Naive thymus-derived CD4-positive, alpha-beta T cell (primary cell): ENCODE results near the gene CDKAL1. TPM values are rescaled to one million over a fixed set of nuclear protein-coding genes. Genes with fewer than 3 reads are reported as not detected.

Experiments
- ATAC-seq: fragments of 150-1000 bp; cut with Tn5 transposase; 2 replicates; pipeline ENCODE4 v1.10.0; 2021; ENCODE audit warnings: mild to moderate bottlenecking, moderate library complexity
- CTCF ChIA-PET: fragments of 350-600 bp; sonication (Branson Sonifier 250); formaldehyde crosslinking; loops from one replicate; lab custom pipeline; 2021; ENCODE audit warnings: antibody characterized with exemption; lab: Charles Lee
- POLR2A ChIA-PET: fragments of 350-600 bp; sonication (Branson Sonifier 250); formaldehyde crosslinking; loops from one replicate; lab custom pipeline; 2021; ENCODE audit warnings: antibody characterized with exemption, inconsistent platforms; lab: Charles Lee
- DNase-seq, 9 donors: peaks; one replicate each; pipeline versions ENCODE4 v3.0.0 to v3.0.0-alpha.2; 2020 to 2022; ENCODE audit warnings: mixed read lengths in 1 of 9
- H3K27ac ChIP-seq: one replicate; pipeline ENCODE4 v1.7.0; 2013; ENCODE audit warnings: mild to moderate bottlenecking, low read depth, low read length, moderate library complexity
- H3K27me3 ChIP-seq, 2 donors: one replicate each; pipeline ENCODE4 v1.7.0; 2013; ENCODE audit warnings: low read length in 2 of 2, mild to moderate bottlenecking in 2 of 2, moderate library complexity in 2 of 2; ENCODE audit not compliant: control insufficient read depth in 2 of 2, insufficient read depth in 2 of 2
- H3K36me3 ChIP-seq, 3 experiments: 1 replicate in 2 of 3; 2 replicates in 1 of 3; pipeline ENCODE4 v1.7.0; 2013; ENCODE audit warnings: low read length in 3 of 3, mild to moderate bottlenecking in 3 of 3, moderate library complexity in 1 of 3; ENCODE audit not compliant: insufficient read depth in 3 of 3, control insufficient read depth in 2 of 3
- H3K4me1 ChIP-seq, 2 donors: one replicate each; pipeline ENCODE4 v1.7.0; 2013; ENCODE audit warnings: low read length in 2 of 2, mild to moderate bottlenecking in 2 of 2, moderate library complexity in 1 of 2; ENCODE audit not compliant: control insufficient read depth in 2 of 2, insufficient read depth in 2 of 2
- H3K4me3 ChIP-seq: 2 replicates; pipeline ENCODE4 v1.7.0; 2013; ENCODE audit warnings: mild to moderate bottlenecking, low read length
- H3K9me3 ChIP-seq, 3 experiments: 1 replicate in 2 of 3; 2 replicates in 1 of 3; pipeline ENCODE4 v1.7.0; 2013; ENCODE audit warnings: low read length in 3 of 3; ENCODE audit not compliant: control insufficient read depth in 2 of 3
- H3K27ac Mint-ChIP-seq, 9 donors: one replicate each; pipeline ENCODE4 v1.8.0; 2020 to 2022; ENCODE audit warnings: mixed read lengths in 9 of 9, mild to moderate bottlenecking in 8 of 9, moderate library complexity in 5 of 9, inconsistent platforms in 2 of 9
- H3K27me3 Mint-ChIP-seq, 5 donors: one replicate each; pipeline ENCODE4 v1.8.0; 2021 to 2022; ENCODE audit warnings: mixed read lengths in 5 of 5, mild to moderate bottlenecking in 1 of 5
- H3K36me3 Mint-ChIP-seq, 5 donors: one replicate each; pipeline ENCODE4 v1.8.0; 2020 to 2022; ENCODE audit warnings: mixed read lengths in 5 of 5, mild to moderate bottlenecking in 3 of 5, inconsistent platforms in 1 of 5
- H3K4me1 Mint-ChIP-seq, 7 donors: one replicate each; pipeline ENCODE4 v1.8.0; 2020 to 2022; ENCODE audit warnings: mixed read lengths in 7 of 7, mild to moderate bottlenecking in 3 of 7, inconsistent platforms in 1 of 7
- H3K4me3 Mint-ChIP-seq, 10 donors: one replicate each; pipeline ENCODE4 v1.8.0; 2020 to 2022; ENCODE audit warnings: mild to moderate bottlenecking in 10 of 10, mixed read lengths in 10 of 10, moderate library complexity in 6 of 10, inconsistent platforms in 2 of 10
- H3K9me3 Mint-ChIP-seq, 11 donors: one replicate each; pipeline ENCODE4 v1.8.0; 2020 to 2022; ENCODE audit warnings: mixed read lengths in 11 of 11, mild to moderate bottlenecking in 4 of 11, inconsistent platforms in 1 of 11, moderate library complexity in 1 of 11
- intact Hi-C, 2 donors: fragments of 100-400 bp; cut with micrococcal nuclease; formaldehyde crosslinking; loops; one replicate each; pipeline ENCODE4 v1.15.1; 2023
- polyA plus RNA-seq, 2 donors: library from polyadenylated mRNA; unstranded; fragments of 300-500 nt; fragmentation: Illumina TruSeq; gene quantifications; one replicate each; pipeline ENCODE4 v1.2.3, GENCODE V29; 2021
- total RNA-seq, 6 experiments: library from RNA in 5 of 6; stranded (reverse) in 5 of 6; gene quantifications; 1 replicate in 5 of 6; 2 replicates in 1 of 6; pipeline ENCODE4 v1.2.3 and lab custom pipeline; 2021 to 2026

The CDKAL1 gene
- total and polyA plus RNA-seq, 7 experiments from 2014 or later: 23.6 to 35.8 (median 29.8) TPM

- H3K4me1 Mint-ChIP-seq: peaks cover 0 to 9% (median 0%) of the 10 kb centered on the region in 7 donors
- DNase-seq (no peak), ATAC-seq (no peak)
- H3K4me1 ChIP-seq: no peaks in the 10 kb centered on the region
- H3K27ac Mint-ChIP-seq: no peak overlapping the region
- intact Hi-C loops: no loop called here
- H3K36me3 Mint-ChIP-seq: peaks cover 0 to 41% (median 6%) of the 10 kb centered on the region in 5 donors
- H3K27me3 Mint-ChIP-seq: no peaks in the 10 kb centered on the region
- H3K27ac ChIP-seq: no peak overlapping the region
- POLR2A ChIA-PET: no interaction called here
- H3K36me3 ChIP-seq: no peaks in the 10 kb centered on the region
- no peaks in the 10 kb centered on the region for H3K9me3 ChIP-seq
- no peaks in the 10 kb centered on the region for H3K27me3 ChIP-seq
- CTCF ChIA-PET: no interaction called here
- no peak overlapping the region for H3K4me3 Mint-ChIP-seq
- peaks cover 0 to 4% (median 0%) of the 10 kb centered on the region in 11 donors for H3K9me3 Mint-ChIP-seq
- H3K4me3 ChIP-seq: no peak overlapping the region
These were observed 511.0 kb downstream of the CDKAL1 start for GRCh38 chr6:21045135-21045700.

GRCh38 chr6:21046276-21046675 is 512.0 kb downstream of the CDKAL1 start:
- H3K9me3 ChIP-seq: no peaks in the 10 kb centered on the region
- no peaks in the 10 kb centered on the region for H3K4me1 ChIP-seq
- Mint-ChIP-seq H3K9me3 (peaks cover 0 to 4% (median 0%) of the 10 kb centered on the region in 11 donors), H3K27me3 (no peaks in the 10 kb centered on the region), H3K27ac (no peak overlapping the region), H3K36me3 (peaks cover 0 to 52% (median 9%) of the 10 kb centered on the region in 5 donors), H3K4me1 (peaks cover 0 to 9% (median 0%) of the 10 kb centered on the region in 7 donors), H3K4me3 (no peak overlapping the region)
- DNase-seq (no peak), ATAC-seq (no peak)
- H3K36me3 ChIP-seq: no peaks in the 10 kb centered on the region
- intact Hi-C loops: no loop called here
- POLR2A ChIA-PET: no interaction called here
- no peak overlapping the region for H3K27ac ChIP-seq
- CTCF ChIA-PET: no interaction called here
- no peaks in the 10 kb centered on the region for H3K27me3 ChIP-seq
- no peak overlapping the region for H3K4me3 ChIP-seq

GRCh38 chr6:21048047-21048446 is 513.8 kb downstream of the CDKAL1 start:
- intact Hi-C loops: no loop called here
- Histone ChIP-seq H3K27ac (no peak overlapping the region), H3K9me3 (no peaks in the 10 kb centered on the region), H3K27me3 (no peaks in the 10 kb centered on the region), H3K36me3 (no peaks in the 10 kb centered on the region), H3K4me1 (no peaks in the 10 kb centered on the region), H3K4me3 (no peak overlapping the region)
- H3K9me3 Mint-ChIP-seq: peaks cover 0 to 1% (median 0%) of the 10 kb centered on the region in 11 donors
- no peaks in the 10 kb centered on the region for H3K27me3 Mint-ChIP-seq
- ChIA-PET CTCF (no interaction called here), POLR2A (no interaction called here)
- no peak for ATAC-seq
- no peak overlapping the region for H3K4me3 Mint-ChIP-seq
- H3K36me3 Mint-ChIP-seq: peaks cover 0 to 60% (median 21%) of the 10 kb centered on the region in 5 donors
- peaks cover 0 to 2% (median 0%) of the 10 kb centered on the region in 7 donors for H3K4me1 Mint-ChIP-seq
- no peak for DNase-seq
- no peak overlapping the region for H3K27ac Mint-ChIP-seq

- Histone ChIP-seq H3K36me3 (no peaks in the 10 kb centered on the region), H3K4me1 (no peaks in the 10 kb centered on the region), H3K4me3 (no peak overlapping the region), H3K9me3 (no peaks in the 10 kb centered on the region), H3K27ac (no peak overlapping the region), H3K27me3 (no peaks in the 10 kb centered on the region)
- Mint-ChIP-seq H3K4me3 (no peak overlapping the region), H3K9me3 (peaks cover 0 to 12% (median 0%) of the 10 kb centered on the region in 11 donors), H3K36me3 (peaks cover 0 to 66% (median 32%) of the 10 kb centered on the region in 5 donors), H3K4me1 (peaks cover 0 to 1% (median 0%) of the 10 kb centered on the region in 7 donors), H3K27me3 (no peaks in the 10 kb centered on the region), H3K27ac (peak overlapping the region in 1 of 9 donors; percentile 6)
- intact Hi-C loops: no loop called here
- CTCF ChIA-PET: no interaction called here
- DNase-seq (no peak), ATAC-seq (no peak)
- POLR2A ChIA-PET: no interaction called here
These were observed 514.9 kb downstream of the CDKAL1 start for GRCh38 chr6:21049148-21049547.

GRCh38 chr6:21049572-21049971 is 515.3 kb downstream of the CDKAL1 start:
- Mint-ChIP-seq H3K4me1 (peaks cover 0 to 1% (median 0%) of the 10 kb centered on the region in 7 donors), H3K9me3 (peaks cover 0 to 14% (median 0%) of the 10 kb centered on the region in 11 donors), H3K4me3 (no peak overlapping the region), H3K27me3 (no peaks in the 10 kb centered on the region), H3K36me3 (peaks cover 0 to 66% (median 36%) of the 10 kb centered on the region in 5 donors), H3K27ac (no peak overlapping the region)
- DNase-seq (no peak), ATAC-seq (no peak)
- POLR2A ChIA-PET: no interaction called here
- no peak overlapping the region for H3K27ac ChIP-seq
- no peaks in the 10 kb centered on the region for H3K9me3 ChIP-seq
- CTCF ChIA-PET: no interaction called here
- H3K4me3 ChIP-seq: no peak overlapping the region
- no peaks in the 10 kb centered on the region for H3K36me3 ChIP-seq
- H3K27me3 ChIP-seq: no peaks in the 10 kb centered on the region
- intact Hi-C loops: no loop called here
- H3K4me1 ChIP-seq: no peaks in the 10 kb centered on the region

- H3K4me3 Mint-ChIP-seq: no peak overlapping the region
- no peak for ATAC-seq
- no peaks in the 10 kb centered on the region for H3K27me3 Mint-ChIP-seq
- H3K4me1 Mint-ChIP-seq: peaks cover 0 to 1% (median 0%) of the 10 kb centered on the region in 7 donors
- H3K27me3 ChIP-seq: no peaks in the 10 kb centered on the region
- peaks cover 0 to 63% (median 42%) of the 10 kb centered on the region in 5 donors for H3K36me3 Mint-ChIP-seq
- no peak overlapping the region for H3K4me3 ChIP-seq
- H3K4me1 ChIP-seq: no peaks in the 10 kb centered on the region
- ChIA-PET CTCF (no interaction called here), POLR2A (no interaction called here)
- H3K27ac ChIP-seq: no peak overlapping the region
- peaks cover 0 to 15% (median 7%) of the 10 kb centered on the region in 11 donors for H3K9me3 Mint-ChIP-seq
- no peaks in the 10 kb centered on the region for H3K36me3 ChIP-seq
- intact Hi-C loops: no loop called here
- no peak overlapping the region for H3K27ac Mint-ChIP-seq
- no peaks in the 10 kb centered on the region for H3K9me3 ChIP-seq
- DNase-seq: no peak
These were observed 516.7 kb downstream of the CDKAL1 start for GRCh38 chr6:21050935-21051334.

GRCh38 chr6:21051777-21052176 is 517.5 kb downstream of the CDKAL1 start:
- peaks cover 0 to 3% (median 0%) of the 10 kb centered on the region in 7 donors for H3K4me1 Mint-ChIP-seq
- H3K27me3 Mint-ChIP-seq: no peaks in the 10 kb centered on the region
- ChIA-PET CTCF (no interaction called here), POLR2A (no interaction called here)
- peaks cover 0 to 65% (median 48%) of the 10 kb centered on the region in 5 donors for H3K36me3 Mint-ChIP-seq
- Histone ChIP-seq H3K9me3 (no peaks in the 10 kb centered on the region), H3K27me3 (no peaks in the 10 kb centered on the region), H3K36me3 (no peaks in the 10 kb centered on the region), H3K4me1 (no peaks in the 10 kb centered on the region), H3K27ac (no peak overlapping the region), H3K4me3 (no peak overlapping the region)
- intact Hi-C loops: no loop called here
- no peak overlapping the region for H3K27ac Mint-ChIP-seq
- peaks cover 0 to 23% (median 14%) of the 10 kb centered on the region in 11 donors for H3K9me3 Mint-ChIP-seq
- H3K4me3 Mint-ChIP-seq: no peak overlapping the region
- DNase-seq (no peak), ATAC-seq (no peak)
